NCI-H524 (cell line): ENCODE data around the gene BLOC1S6.

Source experiments
- DNase-seq, 2 experiments: peaks; one replicate each; lab custom pipeline; 2025; lab: John Stamatoyannopoulos, UW

The BLOC1S6 gene

DNA sequence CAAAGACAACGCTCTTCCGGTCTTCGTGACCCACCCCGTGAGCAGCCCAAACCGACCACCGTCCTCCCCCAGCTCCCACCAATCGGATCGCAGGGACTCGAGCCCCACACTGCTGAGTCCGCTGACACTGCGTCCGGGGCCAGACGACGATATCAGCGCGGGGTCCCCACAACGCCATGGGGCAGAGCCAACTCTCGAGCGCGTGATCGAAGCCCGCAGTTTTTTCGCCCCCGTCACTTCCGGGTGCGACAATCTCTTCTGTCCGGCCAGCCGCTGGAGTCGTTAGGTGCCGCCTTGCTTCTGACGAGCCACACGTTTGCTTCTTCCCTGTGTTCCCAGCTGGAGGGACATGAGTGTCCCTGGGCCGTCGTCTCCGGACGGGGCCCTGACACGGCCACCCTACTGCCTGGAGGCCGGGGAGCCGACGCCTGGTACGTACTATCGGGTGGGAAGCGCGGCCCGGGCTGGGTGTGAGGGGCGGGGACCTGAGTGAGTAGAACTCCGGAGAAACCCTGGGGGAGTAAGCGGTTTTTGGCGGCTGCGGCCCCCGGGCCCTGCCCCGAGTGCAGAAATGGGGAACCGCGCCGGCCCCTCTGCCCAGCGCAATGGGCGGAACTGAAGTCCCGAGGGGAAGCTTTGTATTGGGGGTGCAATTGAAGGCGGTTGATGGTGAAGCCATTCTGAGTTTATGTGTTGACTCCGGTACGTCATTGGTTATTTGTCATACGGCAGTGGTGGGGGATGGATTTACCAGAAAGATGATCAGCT, at the start of gene BLOC1S6:
Gene BLOC1S6, plus strand, starts transcription at position 285 of the 768 bp plus-strand sequence. Its CDS starts 65 bp downstream, at position 350.
- DNase-seq: peak; percentile 95 to 97

GRCh38 chr15:45539680-45540079, 47.5 kb upstream of the BLOC1S6 start:
- DNase-seq: no peak

DNA sequence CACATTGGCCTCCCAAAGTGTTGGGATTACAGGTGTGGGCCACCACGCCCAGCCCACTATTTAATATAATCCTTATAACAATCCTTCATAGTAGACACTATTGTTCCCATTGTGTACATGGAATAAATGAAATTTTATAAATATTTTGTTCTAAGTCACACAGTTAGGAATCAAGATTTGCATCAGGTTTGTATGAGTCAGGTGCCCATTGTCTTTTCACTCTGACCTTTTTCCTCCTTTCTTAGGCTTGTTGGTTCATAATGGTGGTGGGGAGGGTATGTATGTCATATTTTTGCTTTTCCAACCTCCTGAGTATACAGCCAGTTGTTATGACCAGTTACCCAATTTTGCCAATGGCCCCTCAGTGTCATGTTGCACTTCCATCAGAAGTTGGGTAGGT, 46.6 kb upstream of the BLOC1S6 start:
- DNase-seq: no peak

- DNase-seq: no peak
These were observed 44.1 kb upstream of the BLOC1S6 start for GRCh38 chr15:45543051-45543450.

GRCh38 chr15:45544266-45545023, 42.7 kb upstream of the BLOC1S6 start:
- DNase-seq: no peak

DNA sequence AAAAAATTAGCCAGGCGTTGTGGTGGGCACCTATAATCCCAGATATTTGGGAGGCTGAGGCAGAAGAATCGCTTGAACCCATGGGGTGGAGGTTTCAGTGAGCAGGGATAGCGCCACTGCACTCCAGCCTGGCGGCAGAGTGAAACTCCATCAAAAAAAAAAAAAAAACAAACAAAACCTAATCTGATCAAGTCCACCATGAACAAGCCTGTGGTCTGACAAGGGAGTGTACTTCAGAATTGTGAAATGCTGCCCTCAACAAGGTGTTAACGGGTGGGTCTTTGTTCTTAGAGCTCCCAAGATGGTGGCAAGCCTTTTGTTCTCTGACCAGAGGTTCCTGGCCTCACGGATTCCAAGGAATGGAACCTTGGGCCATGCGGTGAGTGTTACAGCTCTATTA, 40.4 kb upstream of the BLOC1S6 start:
- no peak for DNase-seq

DNA sequence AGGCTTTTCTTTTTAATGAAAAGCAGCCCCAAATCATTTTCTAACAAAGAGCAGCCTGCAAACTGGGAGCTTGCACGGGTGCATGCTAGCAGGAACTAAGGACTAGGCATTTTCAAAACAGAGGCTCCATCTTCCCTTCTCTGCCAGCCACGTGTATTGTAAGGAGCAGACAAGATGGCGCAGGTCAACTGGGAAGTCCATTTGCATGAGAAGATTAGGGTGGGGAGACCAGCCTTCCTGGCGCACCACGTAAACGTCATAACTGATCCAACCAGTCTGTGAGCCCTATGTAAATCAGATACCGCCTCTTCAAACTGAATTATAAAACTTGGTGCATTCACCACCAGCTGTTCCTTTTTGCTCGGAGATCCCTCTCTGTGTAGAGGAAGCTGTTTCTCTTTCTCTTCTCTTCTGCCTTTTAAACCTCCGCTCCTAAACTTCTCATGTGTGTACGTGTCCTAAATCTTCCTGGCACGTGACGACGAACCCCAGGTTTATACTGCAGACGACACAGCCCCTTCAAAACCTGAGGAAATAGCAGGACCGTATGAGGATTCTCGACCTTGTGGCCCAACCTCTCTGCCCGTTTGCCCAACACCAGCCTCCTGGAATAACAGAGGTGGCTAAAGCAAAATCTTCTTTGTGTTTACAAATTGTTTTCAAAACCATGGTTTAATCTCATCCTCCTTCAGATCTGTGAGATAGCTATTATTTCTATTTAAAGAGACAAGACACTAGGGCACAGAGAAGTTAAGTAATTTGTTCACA, 38.2 kb upstream of the BLOC1S6 start:
- DNase-seq: no peak

- DNase-seq: no peak
These were observed 37.5 kb upstream of the BLOC1S6 start for GRCh38 chr15:45549541-45550220.

GRCh38 chr15:45550436-45550835, 36.7 kb upstream of the BLOC1S6 start:
- no peak for DNase-seq

DNA sequence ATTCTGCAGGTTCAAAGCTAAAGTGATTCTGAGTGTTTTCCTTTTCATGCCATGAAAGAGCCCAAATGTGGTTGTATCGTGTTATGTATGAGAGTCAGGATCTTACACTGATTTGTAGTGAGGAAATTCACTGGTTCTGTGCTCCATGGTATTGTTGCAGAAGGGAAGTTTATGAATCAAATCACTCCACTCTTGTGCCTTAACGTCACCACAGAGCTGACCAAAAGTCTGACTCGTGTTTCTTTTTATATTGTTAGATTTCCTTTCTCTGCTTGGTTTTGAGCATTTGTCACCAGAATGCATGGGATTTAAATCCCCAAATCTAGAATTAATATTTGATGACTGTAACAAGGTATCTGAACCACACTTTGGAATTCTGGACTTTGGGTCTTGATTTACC, 35.5 kb upstream of the BLOC1S6 start:
- no peak for DNase-seq

DNA sequence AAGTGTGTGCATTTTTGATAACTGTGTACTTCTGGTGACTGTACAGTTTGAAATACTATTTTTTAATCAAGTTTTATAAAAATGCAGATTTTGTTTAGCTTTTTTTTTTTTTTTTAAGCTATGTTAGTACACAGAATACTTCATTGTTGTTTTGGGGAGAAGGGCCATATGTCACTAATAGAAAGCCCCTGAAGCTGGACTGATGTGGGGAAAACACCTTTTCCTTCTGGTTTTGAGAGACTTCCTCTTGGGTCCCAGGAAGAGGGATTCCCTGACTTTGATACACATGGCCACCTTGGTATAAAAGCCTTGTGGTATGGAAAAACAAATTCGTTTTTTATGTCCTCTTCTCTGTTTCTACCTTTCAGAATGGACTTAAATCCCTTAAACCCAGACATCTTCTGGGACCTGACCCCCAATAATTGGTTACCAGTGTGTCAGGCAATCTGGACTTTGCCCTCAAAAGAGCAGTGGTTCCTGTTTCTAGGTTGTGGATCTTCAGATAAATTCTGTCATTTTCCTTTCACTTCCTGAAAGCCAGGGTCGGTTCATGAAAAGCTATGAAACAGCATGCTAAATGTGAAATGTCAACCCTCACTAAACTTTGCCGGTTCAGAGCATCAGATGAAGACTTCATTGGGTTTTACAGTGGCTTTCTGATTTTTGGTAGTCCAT, 31.1 kb upstream of the BLOC1S6 start:
- no peak for DNase-seq

- no peak for DNase-seq
These were observed 14.6 kb upstream of the BLOC1S6 start for GRCh38 chr15:45572617-45573016.

DNA sequence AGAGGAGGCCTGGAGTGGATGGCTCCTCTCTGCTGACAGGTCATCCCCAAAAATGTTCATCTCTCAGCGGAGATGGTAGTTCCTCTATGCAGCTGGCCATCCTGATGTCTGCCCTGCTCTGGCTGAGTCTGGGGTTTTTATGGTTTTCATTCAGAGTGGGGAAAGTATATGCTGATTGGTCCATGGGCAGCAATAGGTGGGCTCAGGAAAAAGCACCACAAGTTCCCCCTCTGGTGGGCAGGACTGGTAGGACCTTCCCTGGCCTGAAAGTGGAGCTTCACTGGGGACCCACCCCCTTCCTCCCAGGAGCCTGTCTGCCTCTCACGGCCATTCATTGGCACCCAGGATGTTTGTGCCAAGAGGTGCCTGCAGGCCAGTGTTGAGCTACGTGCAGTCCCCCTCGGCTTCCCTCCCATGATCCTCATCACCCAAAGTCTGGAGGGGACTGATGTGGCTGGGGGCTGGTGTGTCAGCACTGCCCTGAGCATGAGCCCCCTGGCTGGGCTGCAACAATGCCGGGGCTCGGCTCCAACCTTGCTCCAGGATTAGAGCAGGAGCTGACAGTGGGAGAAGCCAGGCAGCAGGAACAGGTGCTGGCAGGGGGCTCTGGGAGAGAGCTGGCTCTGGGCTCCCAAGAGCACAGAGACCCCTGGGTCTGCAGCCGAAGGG, 13.1 kb upstream of the BLOC1S6 start:
- DNase-seq: peak in 1 of 2 experiments; percentile 18

DNA sequence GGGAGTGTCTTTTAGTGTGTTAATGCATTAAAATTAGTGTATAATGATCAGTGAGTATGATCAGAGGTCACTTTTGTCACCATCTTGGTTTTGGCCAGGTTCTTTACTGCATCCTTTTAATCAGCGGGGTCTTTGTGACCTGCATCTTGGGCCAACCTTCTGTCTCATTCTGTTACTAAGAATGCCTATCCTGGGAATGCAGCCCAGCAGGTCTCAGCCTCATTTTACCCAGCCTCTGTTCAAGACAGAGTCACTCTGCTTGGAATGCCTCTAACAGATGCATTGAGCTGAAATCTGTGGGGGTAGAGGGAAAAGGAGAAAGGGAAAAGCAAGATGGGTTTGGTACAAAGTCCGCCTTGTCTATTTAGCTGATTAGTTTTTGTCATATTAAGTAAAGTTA, 5.3 kb upstream of the BLOC1S6 start:
- no peak for DNase-seq

GRCh38 chr15:45583731-45584639, 3.2 kb upstream of the BLOC1S6 start:
- no peak for DNase-seq

GRCh38 chr15:45585069-45585791, 1.9 kb upstream of the BLOC1S6 start:
- no peak for DNase-seq

DNA sequence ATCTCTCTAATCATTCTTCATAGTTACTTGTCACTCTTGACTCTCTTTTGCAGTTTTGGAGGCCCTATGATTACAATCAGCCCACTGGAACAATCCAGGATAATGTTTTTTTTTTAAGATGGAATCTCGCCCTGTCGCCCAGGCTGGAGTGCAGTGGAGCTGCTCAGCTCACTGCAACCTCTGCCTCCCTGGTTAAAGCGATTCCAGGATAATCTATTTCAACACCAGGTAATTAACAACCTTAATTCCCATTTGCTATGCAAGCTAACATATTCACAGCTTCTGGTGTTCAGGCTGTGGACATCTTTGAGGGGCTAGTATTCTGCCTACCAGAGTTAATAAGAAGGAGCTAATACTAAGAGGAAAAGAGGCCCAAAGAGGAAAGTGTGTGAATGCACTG, 1.1 kb upstream of the BLOC1S6 start:
- no peak for DNase-seq

DNA sequence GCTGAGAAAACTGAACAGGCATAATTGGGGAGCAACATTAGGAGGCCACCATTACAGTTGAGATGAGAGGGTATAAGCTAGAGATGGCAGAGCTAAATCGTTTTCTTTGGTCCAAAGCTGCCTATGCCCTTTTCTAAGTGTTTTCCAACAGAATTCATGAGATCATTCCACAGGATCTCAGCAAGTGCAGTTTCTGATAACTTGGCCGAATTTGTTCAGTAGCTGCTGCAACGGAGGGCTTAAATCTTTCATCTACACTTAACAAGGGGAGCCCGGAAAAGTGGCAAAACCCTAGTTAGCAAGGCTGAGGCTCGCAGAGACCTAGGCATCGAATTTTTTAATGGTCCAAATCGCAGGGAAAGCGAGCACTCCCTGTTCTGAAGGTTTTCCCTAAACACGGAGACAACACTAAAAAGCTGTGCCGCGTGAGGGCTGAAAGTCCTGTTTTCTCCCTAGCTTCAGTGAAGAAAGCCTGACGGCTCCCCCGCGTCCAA, 531 bp upstream of the BLOC1S6 start:
- DNase-seq: peak in 1 of 2 experiments; percentile 51

GRCh38 chr15:45587863-45588170, 638 bp downstream of the BLOC1S6 start:
- DNase-seq: no peak
